Measurements from ENCODE around the gene STPG2.
"Not testable (repeated sequence)": the region's sequence is repeated elsewhere in the genome, so short reads cannot be mapped to it uniquely, and the experiment has no call there.

Gene STPG2

DNA sequence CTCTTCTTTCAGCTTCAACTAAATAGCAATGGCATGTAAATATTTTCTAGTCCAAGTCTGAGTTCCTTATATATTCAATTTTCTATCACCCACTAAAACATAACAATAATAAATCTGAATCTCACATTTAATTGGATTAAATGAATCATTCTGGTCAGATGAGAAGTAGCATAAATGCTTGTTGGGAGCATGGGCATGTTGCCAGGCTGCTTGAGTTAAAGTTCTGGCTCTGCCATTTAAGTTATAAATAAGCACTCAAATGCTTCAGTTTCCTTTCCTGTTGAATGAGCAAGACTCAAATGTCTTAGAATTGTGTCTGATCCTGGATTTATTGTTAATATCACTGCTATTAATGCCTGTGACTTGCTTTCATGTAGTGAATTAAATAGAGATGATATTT is 496.3 kb downstream of the STPG2 start:
- no peak for DNase-seq (ENCODE audit: low read depth in 1 of 2, low spot score in 1 of 2)

DNA sequence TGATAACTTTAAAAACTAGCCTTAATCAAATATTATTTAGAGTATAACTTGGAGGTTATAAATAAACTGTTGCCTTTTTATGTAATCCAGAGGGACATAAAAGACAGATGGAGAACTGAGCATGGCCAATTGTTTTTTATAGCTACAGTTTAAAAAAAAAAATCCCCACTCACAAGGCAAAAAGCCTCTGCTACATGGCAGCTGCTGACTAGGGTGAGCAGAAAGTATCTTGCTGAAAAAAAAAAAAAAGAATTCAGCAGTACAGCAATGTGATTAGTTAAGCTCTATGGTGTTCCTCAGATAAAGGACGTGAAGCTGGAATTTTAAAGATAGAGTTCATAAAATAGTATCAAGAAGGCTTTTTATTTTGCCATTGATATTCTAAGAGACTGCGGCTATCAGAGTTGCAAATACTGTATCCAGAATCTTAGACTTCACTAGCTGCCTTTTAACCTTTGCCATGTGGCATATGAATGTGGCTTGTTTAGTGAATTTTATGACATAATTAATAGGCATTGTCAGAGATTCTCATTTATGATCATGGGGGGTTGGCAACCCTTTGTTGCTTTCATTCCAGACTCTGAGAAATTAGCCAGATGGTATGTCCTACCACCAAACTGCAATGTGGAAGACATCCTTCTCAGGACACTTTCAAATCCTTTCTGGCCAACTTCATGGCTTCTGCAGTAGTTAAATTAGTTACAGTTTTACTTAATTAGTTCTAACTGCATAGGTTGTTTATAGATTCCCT is 498.0 kb downstream of the STPG2 start:
- DNase-seq (ENCODE audit: low read depth in 1 of 2, low spot score in 1 of 2) = no peak

DNA sequence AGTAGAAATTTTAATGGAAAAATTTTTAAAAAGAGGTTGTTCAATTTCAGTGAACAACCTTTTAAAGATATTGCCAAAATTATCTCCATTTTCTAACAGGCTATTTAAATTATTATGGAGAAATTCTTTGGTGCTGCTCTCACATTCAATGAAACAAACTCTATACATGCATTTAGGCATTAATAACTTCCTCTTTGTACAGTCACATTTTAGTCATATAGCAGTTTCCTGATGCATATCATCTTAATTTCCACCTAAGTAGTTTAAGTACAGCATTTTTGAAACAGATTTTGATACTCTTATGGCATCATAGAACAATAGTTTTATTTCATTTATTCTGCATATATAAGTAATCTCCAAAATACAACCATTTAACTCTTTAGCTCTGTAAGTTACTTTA is 500.1 kb downstream of the STPG2 start:
- DNase-seq (ENCODE audit: low read depth in 1 of 2, low spot score in 1 of 2) = no peak

DNA sequence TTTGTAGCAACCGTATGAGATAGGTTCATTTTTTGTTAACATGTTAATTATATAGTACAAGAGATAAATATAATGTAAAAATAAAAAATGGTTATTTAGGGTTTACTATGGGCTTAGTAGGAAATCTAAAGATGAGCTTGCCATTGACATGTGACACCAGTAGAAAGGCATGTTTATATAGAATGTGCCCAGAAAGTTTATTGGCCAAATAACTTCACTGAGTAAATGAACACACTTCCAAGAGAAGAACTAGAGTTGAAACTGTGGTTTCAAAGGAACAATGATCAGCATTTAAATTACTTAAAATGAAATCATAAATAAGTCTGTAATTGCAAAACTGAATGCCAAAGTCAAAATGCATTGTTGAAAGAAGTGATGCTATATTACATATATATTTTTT is 503.3 kb downstream of the STPG2 start:
- no peak for DNase-seq (ENCODE audit: low read depth in 1 of 2, low spot score in 1 of 2)

DNA sequence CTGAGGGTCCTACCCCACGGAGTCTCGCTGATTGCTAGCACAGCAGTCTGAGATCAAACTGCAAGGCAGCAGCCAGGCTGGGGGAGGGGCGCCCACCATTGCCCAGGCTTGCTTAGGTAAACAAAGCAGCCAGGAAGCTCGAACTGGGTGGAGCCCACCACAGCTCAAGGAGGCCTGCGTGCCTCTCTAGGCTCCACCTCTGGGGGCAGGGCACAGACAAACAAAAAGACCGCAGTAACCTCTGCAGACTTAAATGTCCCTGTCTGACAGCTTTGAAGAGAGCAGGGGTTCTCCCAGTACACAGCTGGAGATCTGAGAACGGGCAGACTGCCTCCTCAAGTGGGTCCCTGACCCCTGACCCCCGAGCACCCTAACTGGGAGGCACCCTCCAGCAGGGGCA is 509.4 kb downstream of the STPG2 start:
- peak in 1 of 2 donors; percentile 0 for DNase-seq (ENCODE audit: low read depth in 1 of 2, low spot score in 1 of 2)

DNA sequence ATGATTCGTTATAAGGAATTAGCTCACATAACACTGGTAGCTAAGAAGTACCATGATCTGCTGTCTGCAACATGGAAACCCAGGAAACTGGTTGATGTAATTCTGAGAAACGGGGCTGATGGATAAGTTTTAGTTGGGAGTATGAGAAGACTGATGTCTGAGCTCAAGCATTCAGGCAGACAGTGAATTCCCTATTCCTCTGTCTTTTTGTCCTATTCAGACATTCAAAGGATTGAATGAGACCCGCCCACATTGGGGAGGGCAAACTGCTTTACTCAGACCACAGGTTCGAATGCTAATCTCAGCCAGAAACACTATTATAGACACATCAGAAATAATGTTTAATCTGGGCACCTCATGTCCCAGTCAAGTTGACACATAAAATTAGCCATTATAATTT is 515.5 kb downstream of the STPG2 start:
- DNase-seq (ENCODE audit: low read depth in 1 of 2, low spot score in 1 of 2) = no peak

DNA sequence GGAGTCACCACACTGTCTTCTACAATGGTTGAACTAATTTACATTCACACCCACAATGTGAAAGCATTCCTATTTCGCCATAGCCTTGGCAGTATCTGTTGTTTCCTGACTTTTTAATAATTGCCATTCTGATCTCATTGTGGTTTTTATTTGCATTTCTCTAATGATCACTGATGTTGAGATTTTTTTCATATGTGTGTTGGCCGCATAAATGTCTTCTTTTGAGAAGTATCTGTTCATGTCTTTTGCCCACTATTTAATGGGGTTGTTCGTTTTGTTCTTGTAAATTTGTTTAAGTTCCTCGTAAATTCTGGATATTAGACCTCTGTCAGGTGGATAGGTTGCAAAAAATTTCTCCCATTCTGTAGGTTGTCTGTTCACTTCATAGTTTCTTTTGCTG is 519.1 kb downstream of the STPG2 start:
- no peak for DNase-seq (ENCODE audit: low read depth in 1 of 2, low spot score in 1 of 2)

DNA sequence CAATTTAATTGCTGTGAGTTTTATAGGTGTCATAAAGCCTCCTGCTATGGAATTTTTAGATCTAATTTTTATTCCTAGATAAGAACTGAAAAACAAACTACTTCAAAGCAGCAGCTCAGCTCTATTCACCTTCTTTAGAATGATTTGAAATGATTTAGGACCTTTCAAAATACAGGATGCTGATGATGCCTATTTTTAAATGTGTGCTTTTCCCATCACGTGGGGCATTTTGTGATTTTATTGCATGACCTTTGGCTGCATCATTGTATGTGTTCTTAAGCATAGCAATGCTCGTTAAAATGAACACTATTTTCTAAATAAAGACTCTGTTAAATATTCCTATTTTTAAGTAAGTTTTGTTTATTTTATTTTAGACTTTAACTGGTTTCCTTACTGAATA is 537.3 kb downstream of the STPG2 start:
- no peak for DNase-seq (ENCODE audit: low read depth in 1 of 2, low spot score in 1 of 2)

DNA sequence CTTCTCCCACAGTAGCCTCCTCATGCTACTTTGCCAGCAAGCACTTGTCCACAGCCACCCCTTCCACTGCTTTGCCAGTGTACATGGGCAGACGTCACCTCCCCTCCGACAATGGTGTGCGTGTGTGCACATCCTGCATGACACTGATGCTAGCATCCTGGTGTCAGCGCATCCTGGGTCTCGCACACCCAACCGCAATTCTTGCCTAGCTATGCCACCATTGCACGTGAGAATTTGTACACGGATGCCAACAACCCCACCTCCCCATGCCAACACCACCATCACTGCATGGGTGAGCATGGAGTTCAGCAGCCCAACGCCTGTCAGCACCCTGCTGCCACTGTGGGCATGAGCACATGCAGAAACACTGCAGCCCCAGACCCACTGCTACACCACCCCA is 550.0 kb downstream of the STPG2 start:
- no peak for DNase-seq (ENCODE audit: low read depth in 1 of 2, low spot score in 1 of 2)

DNA sequence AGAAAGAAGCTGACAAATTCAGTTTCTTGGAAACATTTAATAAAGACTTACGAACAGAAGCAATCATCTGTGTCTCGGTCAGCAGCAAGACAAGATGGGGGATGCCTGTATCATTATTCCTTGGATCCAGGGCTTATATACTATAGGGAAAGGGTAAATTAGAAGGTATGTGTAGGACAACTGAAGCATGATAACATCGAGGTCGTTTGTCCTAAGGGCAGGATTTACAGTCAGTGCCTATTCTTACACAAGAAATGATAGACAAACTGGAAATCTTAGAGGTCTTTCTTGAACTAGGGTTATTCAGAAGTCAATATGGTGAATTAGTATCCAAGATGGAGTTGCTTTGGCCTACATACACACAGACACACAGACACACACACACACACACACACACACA is 553.0 kb downstream of the STPG2 start:
- DNase-seq (ENCODE audit: low read depth in 1 of 2, low spot score in 1 of 2) = no peak

DNA sequence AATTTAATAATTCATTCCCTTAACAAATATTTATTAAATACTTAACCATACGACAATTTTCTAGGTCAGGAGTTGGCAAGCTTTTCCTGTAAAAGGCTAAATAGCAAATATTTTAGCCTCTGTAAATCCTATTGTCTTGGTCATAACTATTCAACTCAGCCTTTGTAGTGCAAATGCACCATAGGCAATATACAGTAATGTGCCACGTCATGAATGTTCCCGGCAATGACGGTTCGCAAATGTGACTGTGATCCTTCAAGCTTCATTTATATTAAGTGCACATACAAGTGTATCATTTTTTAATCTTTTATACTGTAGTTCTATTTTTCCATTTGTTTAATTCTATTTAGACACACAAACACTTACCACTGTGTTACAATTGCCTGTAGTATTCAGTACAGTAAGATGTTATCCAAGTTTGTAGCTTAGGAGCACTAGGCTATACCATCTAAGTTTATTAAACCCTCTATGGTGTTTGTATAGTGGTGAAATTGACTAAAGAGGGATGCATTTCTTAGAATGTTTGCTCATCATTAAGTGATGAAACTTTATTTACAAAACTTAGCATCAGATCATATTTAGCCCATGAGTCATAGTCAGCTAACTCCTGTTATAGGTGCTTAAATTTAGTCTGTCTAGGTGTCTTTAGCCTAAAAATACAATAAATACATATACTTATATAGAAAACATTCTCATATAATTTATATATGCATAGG is 553.6 kb downstream of the STPG2 start:
- DNase-seq (ENCODE audit: low read depth in 1 of 2, low spot score in 1 of 2) = no peak

DNA sequence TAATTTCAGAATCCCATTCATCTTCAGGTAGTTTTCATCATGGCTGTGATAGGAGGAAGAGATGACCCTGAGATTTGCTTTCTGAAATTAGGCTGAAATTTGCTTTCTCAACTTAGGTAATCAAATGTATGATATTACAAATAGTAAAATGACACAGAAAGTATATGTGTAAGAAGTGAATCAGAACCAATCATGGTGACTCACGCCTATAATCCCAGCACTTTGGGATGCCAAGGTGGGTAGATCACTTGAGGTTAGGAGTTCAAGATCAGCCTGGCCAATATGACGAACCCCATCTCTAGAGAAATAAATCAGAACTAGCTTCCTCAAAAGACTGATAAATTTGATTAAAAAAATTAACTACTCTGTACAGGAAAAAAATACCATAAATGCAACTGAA is 555.4 kb downstream of the STPG2 start:
- no peak for DNase-seq (ENCODE audit: low read depth in 1 of 2, low spot score in 1 of 2)

DNA sequence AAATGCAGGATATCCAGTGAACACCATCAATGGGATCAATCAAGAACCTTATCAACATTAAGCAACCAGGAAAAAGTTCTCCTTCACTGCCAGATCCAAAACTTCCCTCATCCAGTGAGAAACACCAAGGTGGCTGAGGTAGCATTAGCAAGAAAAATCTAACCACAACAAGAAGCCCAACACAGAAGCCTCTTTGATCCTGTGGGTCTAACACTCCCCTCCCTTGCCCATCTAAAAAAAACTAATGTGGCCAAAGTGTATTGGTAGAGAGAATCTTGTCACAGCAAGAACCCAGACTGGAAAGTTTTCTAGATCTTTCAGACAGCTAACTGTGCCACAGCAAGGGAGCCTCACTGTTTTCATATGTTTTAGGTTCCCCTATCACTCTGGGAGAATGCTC is 558.0 kb downstream of the STPG2 start:
- DNase-seq (ENCODE audit: low read depth in 1 of 2, low spot score in 1 of 2) = no peak

DNA sequence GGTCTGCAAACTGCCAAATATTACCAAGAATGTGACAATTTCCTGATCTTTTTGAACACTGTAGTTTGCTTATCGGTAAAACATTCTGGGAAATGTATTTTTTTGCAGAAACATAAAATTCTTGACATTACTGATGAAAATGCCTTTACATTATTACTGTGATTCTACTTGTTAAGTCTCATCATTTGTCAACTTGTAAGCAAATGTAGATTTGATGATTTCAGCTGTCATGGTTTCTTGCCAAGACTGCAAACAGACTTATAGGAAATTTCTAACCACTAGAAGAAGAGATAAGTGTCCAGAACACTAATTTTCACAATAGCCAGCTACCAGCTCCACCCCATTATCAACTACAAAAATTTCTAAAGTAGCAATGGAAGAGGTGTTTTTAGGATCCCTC is 560.4 kb downstream of the STPG2 start:
- no peak for DNase-seq (ENCODE audit: low read depth in 1 of 2, low spot score in 1 of 2)

DNA sequence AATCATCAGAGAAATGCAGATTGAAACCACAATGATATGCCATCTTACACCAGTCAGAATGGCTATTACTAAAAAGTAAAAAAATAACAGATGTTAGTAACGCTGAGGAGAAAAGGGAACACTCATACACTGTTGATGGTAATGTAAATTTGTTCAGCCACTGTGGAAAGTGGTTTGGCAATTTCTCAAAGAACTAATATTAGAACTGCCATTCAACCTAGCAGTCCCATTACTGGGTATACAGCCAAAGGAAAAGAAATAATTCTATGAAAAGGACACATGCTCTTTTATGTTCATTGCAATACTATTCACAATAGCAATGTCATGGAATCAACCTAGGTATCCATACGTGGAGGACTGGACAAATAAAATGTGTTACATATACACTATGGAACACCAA is 566.3 kb downstream of the STPG2 start:
- DNase-seq (ENCODE audit: low read depth in 1 of 2, low spot score in 1 of 2) = no peak

DNA sequence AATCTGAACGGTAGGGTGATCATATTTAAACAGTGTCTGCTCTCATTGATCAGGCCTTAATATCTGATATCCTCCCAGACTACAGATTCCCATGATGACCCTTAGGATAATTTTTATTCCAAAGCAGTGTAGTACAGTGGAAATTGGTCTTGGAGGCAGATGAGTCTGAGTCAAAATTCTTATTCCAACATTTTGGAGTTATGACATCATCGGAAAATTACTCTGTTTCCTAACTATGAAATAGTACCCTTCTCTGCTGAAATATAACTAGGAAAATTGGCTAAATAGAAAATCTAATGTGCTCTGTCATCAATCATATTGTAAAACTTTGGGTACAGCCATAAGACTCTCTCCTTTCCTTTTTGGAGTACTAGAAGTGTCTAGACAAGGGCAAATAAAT is 583.3 kb downstream of the STPG2 start:
- no peak for DNase-seq (ENCODE audit: low read depth in 1 of 2, low spot score in 1 of 2)

DNA sequence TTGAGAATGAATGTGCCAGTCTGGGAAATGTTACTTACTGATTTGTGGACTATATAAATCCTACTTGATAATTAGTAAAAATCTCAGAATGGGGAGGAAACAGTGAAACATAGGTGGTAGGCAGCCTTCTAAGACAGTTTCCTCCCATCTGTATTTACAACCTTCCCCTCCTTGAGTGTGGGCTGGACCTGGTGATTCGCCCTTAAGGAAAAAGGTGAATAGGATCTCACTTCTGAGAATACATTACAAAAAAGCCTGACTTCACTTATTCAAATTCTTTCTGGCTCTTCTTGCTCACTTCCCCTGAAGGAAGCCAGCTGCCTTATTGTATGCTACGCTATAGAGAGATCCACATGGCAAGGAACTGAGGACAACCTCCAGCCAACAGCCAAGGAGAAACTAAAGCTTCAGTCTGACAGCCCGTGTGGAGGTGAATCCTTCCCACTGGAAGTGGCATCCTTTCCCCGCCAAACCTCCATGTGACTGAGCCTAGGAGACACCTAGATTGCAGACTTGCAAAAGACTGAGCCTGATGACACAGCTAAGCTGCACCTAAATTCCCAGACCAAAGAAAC is 585.0 kb downstream of the STPG2 start:
- DNase-seq (ENCODE audit: low read depth in 1 of 2, low spot score in 1 of 2) = no peak

DNA sequence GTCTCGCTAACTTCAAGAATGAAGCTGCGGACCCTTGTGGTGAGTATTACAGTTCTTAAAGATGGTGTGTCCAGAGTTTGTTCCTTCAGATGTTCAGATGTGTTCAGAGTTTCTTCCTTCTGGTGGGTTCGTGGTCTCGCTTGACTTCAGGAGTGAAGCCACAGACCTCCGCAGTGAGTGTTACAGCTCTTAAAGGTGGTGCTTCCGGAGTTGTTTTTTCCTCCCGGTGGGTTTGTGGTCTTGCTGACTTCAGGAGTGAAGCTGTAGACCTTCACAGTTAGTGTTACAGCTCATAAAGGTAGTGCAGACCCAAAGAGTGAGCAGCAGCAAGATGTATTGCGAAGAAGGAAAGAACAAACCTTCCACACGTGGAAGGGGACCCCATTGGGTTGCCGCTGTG is 592.6 kb downstream of the STPG2 start:
- DNase-seq (ENCODE audit: low read depth in 1 of 2, low spot score in 1 of 2) = not testable (repeated sequence)

DNA sequence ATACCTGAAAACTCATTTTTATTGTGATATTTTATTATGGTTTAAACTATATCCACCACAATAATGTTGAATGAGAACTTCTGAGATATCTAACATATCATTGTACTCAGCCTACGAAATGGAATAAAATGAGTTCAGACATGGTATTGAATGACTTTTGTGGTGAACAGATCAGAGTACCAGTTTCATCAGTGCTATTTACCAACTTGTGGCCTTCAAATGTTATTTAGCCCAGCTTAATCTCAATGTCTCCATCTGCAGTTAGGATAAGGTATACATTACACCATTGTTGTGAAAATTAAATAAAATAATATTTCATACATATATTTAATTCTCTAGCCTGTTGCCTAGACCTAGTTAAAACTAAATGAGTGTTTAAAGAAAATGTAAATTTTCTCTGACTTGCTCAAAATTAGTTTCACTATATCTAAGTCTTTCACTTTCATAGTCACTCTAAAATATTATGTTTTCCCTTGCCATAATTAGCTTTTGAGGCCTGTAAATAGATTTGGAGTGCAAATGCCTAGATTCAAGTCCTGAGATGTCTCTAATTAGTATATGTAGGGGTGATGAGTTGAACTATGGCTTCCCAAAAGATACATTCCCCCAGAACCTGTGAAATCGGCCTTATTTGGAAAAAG is 594.2 kb downstream of the STPG2 start:
- DNase-seq (ENCODE audit: low read depth in 1 of 2, low spot score in 1 of 2) = no peak

DNA sequence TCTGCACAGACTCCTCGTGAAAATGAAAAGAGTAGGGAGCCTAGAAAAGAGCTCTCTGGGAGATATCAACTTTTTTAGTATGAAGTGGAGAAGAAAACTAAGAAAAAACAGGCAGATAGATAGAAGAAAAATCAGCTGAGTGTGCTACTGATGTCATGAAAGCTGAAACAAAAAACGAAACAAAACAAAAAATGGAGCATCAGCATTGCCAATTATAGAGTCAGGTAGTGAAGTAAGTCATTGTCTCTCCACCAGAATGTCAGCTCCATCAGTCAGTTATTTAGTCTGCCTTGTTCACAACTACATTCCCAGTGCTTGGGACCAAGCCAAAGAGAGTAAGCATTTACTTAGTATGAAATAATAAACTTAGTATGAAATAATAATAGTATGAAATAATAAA is 595.1 kb downstream of the STPG2 start:
- DNase-seq (ENCODE audit: low read depth in 1 of 2, low spot score in 1 of 2) = no peak

DNA sequence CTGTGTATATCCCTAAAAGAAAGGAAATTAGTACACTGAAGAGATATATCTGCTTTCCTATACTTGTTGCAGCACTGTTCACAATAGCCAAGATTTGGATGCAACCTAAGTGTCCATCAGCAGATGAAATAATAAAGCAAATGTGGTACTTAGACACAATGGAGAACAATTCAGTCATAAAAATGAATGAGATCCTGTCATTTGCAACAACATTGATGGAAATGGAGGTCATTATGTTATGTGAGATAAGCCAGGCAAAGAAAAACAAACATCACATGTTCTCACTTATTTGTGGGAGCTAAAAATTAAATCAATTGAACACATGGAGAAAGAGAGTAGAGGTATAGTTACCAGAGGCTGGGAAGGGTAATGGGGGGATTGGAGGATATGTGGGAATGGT is 611.9 kb downstream of the STPG2 start:
- no peak for DNase-seq (ENCODE audit: low read depth in 1 of 2, low spot score in 1 of 2)

DNA sequence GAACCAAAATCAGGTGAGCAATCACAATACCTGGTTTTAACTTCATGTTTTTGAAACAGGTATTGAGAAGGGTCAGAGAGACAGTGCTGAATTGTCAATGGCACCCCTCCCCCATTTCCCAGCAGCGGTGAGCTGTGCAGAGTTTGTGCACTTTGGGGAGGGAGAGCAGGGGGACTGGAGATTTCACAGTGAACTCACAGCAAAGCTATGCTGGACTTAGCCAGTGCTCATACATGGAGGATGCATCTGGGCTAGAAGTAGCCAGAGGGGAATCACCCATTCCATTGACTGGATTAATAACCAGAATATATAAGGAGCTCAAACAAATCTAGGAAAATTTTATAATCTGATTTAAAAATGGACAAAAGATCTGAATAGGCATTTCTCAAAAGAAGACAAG is 612.6 kb downstream of the STPG2 start:
- no peak for DNase-seq (ENCODE audit: low read depth in 1 of 2, low spot score in 1 of 2)
